GM12872 (cell line): ENCODE measurements around the gene FN1.

Experiments used
- CTCF ChIP-seq: IDR thresholded peaks from 3 replicates; pipeline ENCODE4 v1.5.1; 2011; ENCODE audit warnings: low read depth, mild to moderate bottlenecking, low read length, moderate library complexity; ENCODE audit not compliant: insufficient read depth

FN1 gene

DNA sequence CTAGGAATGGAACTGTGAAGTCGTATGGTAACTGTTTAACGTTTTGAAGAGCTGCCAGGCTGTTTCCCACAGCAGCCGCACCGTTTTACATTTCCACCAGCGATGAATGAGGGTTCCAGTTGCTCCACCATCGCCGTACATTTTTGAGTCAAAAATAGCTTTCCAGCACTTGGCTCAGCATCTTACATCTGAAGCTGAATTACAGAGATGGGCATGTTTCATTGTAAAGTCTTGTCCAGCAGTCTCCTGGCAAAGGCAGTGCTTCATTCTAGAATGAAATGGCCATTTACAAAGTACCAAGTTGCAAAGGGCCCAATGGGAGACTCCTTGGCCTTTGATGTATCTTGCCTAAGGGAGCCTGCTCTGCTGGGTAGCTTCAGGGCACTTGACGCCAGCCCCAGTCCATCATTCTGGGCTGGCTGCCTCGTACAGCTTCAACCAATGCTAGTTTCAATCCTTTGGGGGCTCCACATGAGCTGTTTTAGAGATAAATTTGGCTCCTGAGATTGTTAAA is 78.9 kb downstream of the FN1 start:
- TF ChIP-seq CTCF, result no peak

- no peak for TF ChIP-seq CTCF
These were observed 79.4 kb downstream of the FN1 start for GRCh38 chr2:215356334-215356947.

- TF ChIP-seq CTCF, result no peak
These were observed 80.1 kb downstream of the FN1 start for GRCh38 chr2:215355801-215356200.

GRCh38 chr2:215354771-215355695 is 80.8 kb downstream of the FN1 start:
- no peak for TF ChIP-seq CTCF

DNA sequence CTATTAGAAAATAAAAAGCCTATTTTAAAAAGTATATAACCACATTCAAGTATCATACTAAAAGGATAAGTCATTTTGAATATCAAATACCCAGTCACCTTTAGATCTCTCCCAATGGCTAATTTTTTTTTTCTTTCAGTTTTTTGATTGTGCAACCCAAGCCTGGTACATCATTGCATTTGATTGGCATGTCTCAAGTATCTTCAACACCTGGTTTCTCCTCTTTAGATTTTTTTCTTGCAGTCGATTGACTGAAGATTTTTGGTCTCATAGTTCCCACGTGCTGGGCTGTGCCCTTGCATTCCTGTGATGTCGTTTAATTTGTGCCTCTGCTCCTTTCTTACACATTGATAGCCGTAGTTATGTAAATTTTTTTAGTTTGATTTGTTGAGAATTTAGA is 83.3 kb downstream of the FN1 start:
- TF ChIP-seq CTCF, result no peak

DNA sequence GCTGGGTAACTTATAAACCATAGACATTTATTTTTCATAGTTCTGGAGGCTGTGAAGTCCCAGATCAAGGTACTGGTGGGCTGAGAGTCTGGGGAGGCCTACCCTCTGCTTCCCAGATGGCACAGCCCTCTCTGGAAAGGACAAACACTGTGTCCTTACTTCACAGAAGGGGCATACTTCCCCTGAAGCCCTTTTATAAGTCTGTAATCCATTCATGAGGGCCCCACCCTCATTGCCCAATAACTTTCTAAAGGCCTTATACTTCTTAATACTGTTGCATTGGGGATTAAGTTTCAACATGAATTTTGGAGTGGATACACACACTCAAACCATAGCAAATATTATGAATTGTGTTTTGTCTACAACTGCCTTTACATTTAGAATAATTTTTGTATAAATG is 88.0 kb downstream of the FN1 start:
- TF ChIP-seq CTCF, result no peak

DNA sequence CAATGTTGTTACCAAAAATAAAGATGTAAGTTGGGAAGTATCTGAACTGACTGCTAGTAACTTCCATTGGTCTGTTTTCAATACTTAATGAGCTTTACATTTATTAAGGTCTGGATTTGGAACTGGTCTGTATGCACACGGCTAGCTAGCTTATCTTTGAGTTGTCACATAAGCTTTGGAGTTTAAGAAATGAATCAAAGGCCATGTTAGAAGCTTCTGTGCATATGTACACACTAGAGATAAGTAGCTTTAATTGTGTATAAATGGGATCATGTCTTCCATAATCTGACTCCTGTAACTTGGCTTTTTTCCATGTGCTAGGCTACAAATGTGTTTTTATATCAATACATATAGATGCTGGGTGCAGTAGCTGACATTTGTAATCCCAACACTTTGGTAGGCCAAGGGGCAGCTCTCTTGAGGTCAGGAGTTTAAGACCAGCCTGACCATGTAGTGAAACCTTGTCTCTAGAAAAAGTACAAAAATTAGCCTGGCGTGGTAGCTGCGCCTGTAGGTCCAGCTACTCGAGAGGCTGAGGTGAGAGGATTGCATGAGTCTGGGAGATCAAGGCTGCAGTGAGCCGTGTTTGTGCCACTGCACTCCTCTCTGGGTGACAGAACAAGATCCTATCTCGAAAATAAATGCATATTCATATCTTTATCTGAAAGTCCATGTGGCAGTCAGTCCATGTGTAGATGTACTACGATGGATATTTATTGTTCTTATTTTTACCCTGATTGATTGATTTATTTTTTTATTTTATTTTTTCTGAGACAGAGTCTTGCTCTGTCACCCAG is 96.8 kb downstream of the FN1 start:
- TF ChIP-seq CTCF, result no peak
